Uterus (tissue), 4 donors: ENCODE data around the gene FEM1A. TPM values are rescaled to one million over a fixed set of nuclear protein-coding genes. Genes with fewer than 3 reads are reported as not detected.
"Not testable (repeated sequence)": the region's sequence is repeated elsewhere in the genome, so short reads cannot be mapped to it uniquely, and the experiment has no call there.

Experiments used
- DNase-seq, 2 donors: peaks; one replicate each; pipeline ENCODE4 v3.0.0-alpha.2; 2019 to 2020
- H3K27ac ChIP-seq, 2 donors: fragments of 200-600 bp; sonication (generic); 1 replicate in 1 of 2; 2 replicates in 1 of 2; pipeline ENCODE4 v1.5.1; 2016 to 2018
- H3K27me3 ChIP-seq, 2 donors: fragments of 200-600 bp; sonication (generic); one replicate each; pipeline ENCODE4 v1.5.1; 2018 to 2019; ENCODE audit warnings: control low read depth in 1 of 2
- H3K36me3 ChIP-seq, 2 donors: fragments of 200-600 bp; sonication (generic); one replicate each; pipeline ENCODE4 v1.5.1; 2019; ENCODE audit warnings: control low read depth in 1 of 2
- H3K4me1 ChIP-seq, 2 donors: fragments of 200-600 bp; sonication (generic); one replicate each; pipeline ENCODE4 v1.5.1; 2018 to 2019; ENCODE audit warnings: control low read depth in 1 of 2
- H3K4me3 ChIP-seq, 2 donors: fragments of 200-600 bp; sonication (generic); 1 replicate in 1 of 2; 2 replicates in 1 of 2; pipeline ENCODE4 v1.5.1; 2018 to 2019; ENCODE audit warnings: mild to moderate bottlenecking in 1 of 2
- H3K9me3 ChIP-seq, 2 donors: fragments of 200-600 bp; sonication (generic); one replicate each; pipeline ENCODE4 v1.5.1; 2019; ENCODE audit warnings: control low read depth in 1 of 2
- CTCF ChIP-seq, 4 experiments: fragments of 200-600 bp in 2 of 4; fragments of 450-650 bp in 2 of 4; sonication (generic) in 2 of 4; IDR thresholded peaks; one replicate each; pipeline ENCODE4 v1.5.1; 2016 to 2019; ENCODE audit warnings: antibody characterized with exemption in 4 of 4, mild to moderate bottlenecking in 2 of 4, moderate library complexity in 1 of 4
- POLR2A ChIP-seq, 2 donors: fragments of 450-650 bp; IDR thresholded peaks; one replicate each; pipeline ENCODE4 v1.6.1; 2016; ENCODE audit warnings: antibody characterized with exemption in 2 of 2, mild to moderate bottlenecking in 1 of 2, moderate library complexity in 1 of 2
- intact Hi-C: fragments of 100-400 bp; cut with DNase I; formaldehyde crosslinking; loops from one replicate; pipeline ENCODE4 v1.15.1; 2023; ENCODE audit warnings: low total_unique reads
- total RNA-seq, 4 donors: library from RNA; depleted of rRNA in 3 of 4; stranded (reverse); fragments of >200 nt in 3 of 4; gene quantifications; one replicate each; pipeline versions ENCODE4 v1.1.0 to v1.2.4, GENCODE V29; 2014 to 2023
- donor health status: DM: yes; HTN: yes; CAD: no.

FEM1A gene
- total RNA-seq, 4 donors from 2014 or later = 9.4 to 12.4 (median 10.6) TPM

- Histone ChIP-seq H3K9me3 (no peaks in the 10 kb centered on the region), H3K27ac (no peak overlapping the region), H3K36me3 (no peaks in the 10 kb centered on the region), H3K4me1 (no peaks in the 10 kb centered on the region), H3K4me3 (no peak overlapping the region), H3K27me3 (no peaks in the 10 kb centered on the region)
- intact Hi-C loops = no loop called here
- DNase-seq = no peak
- TF ChIP-seq CTCF (IDR thresholded peaks at IDR 0.05) = no peak
- no peak for TF ChIP-seq POLR2A (IDR thresholded peaks at IDR 0.05)
Observed at GRCh38 chr19:4775627-4776152, 15.8 kb upstream of the FEM1A start.

GRCh38 chr19:4776436-4777211 is 14.9 kb upstream of the FEM1A start:
- H3K4me3 ChIP-seq = no peak overlapping the region
- no peak overlapping the region for H3K27ac ChIP-seq
- intact Hi-C loops = no loop called here
- no peaks in the 10 kb centered on the region for H3K4me1 ChIP-seq
- DNase-seq = no peak
- TF ChIP-seq POLR2A (IDR thresholded peaks at IDR 0.05) (no peak), CTCF (IDR thresholded peaks at IDR 0.05) (no peak)
- H3K27me3 ChIP-seq = no peaks in the 10 kb centered on the region
- H3K9me3 ChIP-seq = no peaks in the 10 kb centered on the region
- H3K36me3 ChIP-seq = no peaks in the 10 kb centered on the region

GRCh38 chr19:4778124-4778523 is 13.4 kb upstream of the FEM1A start:
- DNase-seq, H3K4me3 ChIP-seq, H3K27ac ChIP-seq, H3K9me3 ChIP-seq, H3K36me3 ChIP-seq, intact Hi-C loops, H3K4me1 ChIP-seq, H3K27me3 ChIP-seq: not testable (repeated sequence)

- no peak for TF ChIP-seq CTCF (IDR thresholded peaks at IDR 0.05)
- no peak for TF ChIP-seq POLR2A (IDR thresholded peaks at IDR 0.05)
- no peak for DNase-seq
- Histone ChIP-seq H3K27me3 (no peaks in the 10 kb centered on the region), H3K36me3 (no peaks in the 10 kb centered on the region), H3K9me3 (no peaks in the 10 kb centered on the region), H3K27ac (no peak overlapping the region), H3K4me1 (no peaks in the 10 kb centered on the region), H3K4me3 (no peak overlapping the region)
- intact Hi-C loops = no loop called here
Observed at GRCh38 chr19:4780860-4781259, 10.7 kb upstream of the FEM1A start.

GRCh38 chr19:4781801-4782200 is 9.7 kb upstream of the FEM1A start:
- no peak for DNase-seq
- no peaks in the 10 kb centered on the region for H3K9me3 ChIP-seq
- TF ChIP-seq POLR2A (IDR thresholded peaks at IDR 0.05) = no peak
- no peak for TF ChIP-seq CTCF (IDR thresholded peaks at IDR 0.05)
- intact Hi-C loops = no loop called here
- no peak overlapping the region for H3K27ac ChIP-seq
- no peaks in the 10 kb centered on the region for H3K27me3 ChIP-seq
- H3K36me3 ChIP-seq = no peaks in the 10 kb centered on the region
- no peak overlapping the region for H3K4me3 ChIP-seq
- no peaks in the 10 kb centered on the region for H3K4me1 ChIP-seq

GRCh38 chr19:4786412-4787016 is 5.0 kb upstream of the FEM1A start:
- not testable (repeated sequence) for H3K27me3 ChIP-seq, H3K4me3 ChIP-seq, H3K36me3 ChIP-seq, H3K4me1 ChIP-seq, H3K27ac ChIP-seq, DNase-seq, H3K9me3 ChIP-seq
- intact Hi-C loops = loop anchor here (5.0 kb wide), 1 partner anchor 59 kb away; no protein-coding TSS in a partner anchor

- H3K36me3 ChIP-seq, DNase-seq, H3K9me3 ChIP-seq, H3K27me3 ChIP-seq, intact Hi-C loops: not testable (repeated sequence)
- H3K27ac ChIP-seq = peak overlapping the region; percentile 86 to 96
- H3K4me1 ChIP-seq = peaks cover 0 to 15% of the 10 kb centered on the region in 2 donors
- H3K4me3 ChIP-seq = peak overlapping the region; percentile 83 to 95
Observed at GRCh38 chr19:4792019-4792865, 708 bp downstream of the FEM1A start.

GRCh38 chr19:4792866-4793195 is 1.3 kb downstream of the FEM1A start:
- intact Hi-C loops, H3K27ac ChIP-seq, H3K9me3 ChIP-seq, H3K36me3 ChIP-seq, DNase-seq, H3K27me3 ChIP-seq: not testable (repeated sequence)
- peak overlapping the region in 1 of 2 donors; percentile 95 for H3K4me3 ChIP-seq
- H3K4me1 ChIP-seq = peaks cover 0 to 15% of the 10 kb centered on the region in 2 donors
